RWPE2 (cell line): ENCODE results near the gene JMJD8.

Experiments used
- ATAC-seq: fragments of 200-7000 bp; cut with Tn5 transposase; 3 replicates; pipeline ENCODE4 v1.9.1; 2021; ENCODE audit warnings: low read depth
- DNase-seq: peaks from one replicate; pipeline ENCODE4 v3.0.0-alpha.2; 2020; ENCODE audit warnings: low spot score
- H3K27ac ChIP-seq: fragments of 450-650 bp; 2 replicates; pipeline ENCODE4 v1.5.1; 2017; ENCODE audit warnings: mild to moderate bottlenecking; ENCODE audit not compliant: poor library complexity, severe bottlenecking
- H3K27me3 ChIP-seq: fragments of 250-450 bp; sonication (Bioruptor Pico); 2 replicates; pipeline ENCODE4 v1.5.1; 2021; ENCODE audit warnings: mild to moderate bottlenecking, moderate library complexity; ENCODE audit not compliant: insufficient read depth, poor library complexity, severe bottlenecking
- H3K36me3 ChIP-seq: fragments of 250-450 bp; sonication (Bioruptor Pico); 2 replicates; pipeline ENCODE4 v1.5.1; 2020; ENCODE audit warnings: low read depth, mild to moderate bottlenecking, moderate library complexity
- H3K4me1 ChIP-seq: fragments of 250-450 bp; sonication (Bioruptor Pico); 2 replicates; pipeline ENCODE4 v1.5.1; 2021; ENCODE audit warnings: mild to moderate bottlenecking, moderate library complexity; ENCODE audit not compliant: insufficient read depth, poor library complexity, severe bottlenecking
- H3K4me3 ChIP-seq: fragments of 250-450 bp; sonication (Bioruptor Pico); 2 replicates; pipeline ENCODE4 v1.5.1; 2021; ENCODE audit warnings: mild to moderate bottlenecking, moderate library complexity; ENCODE audit not compliant: severe bottlenecking
- H3K9me3 ChIP-seq: fragments of 250-450 bp; sonication (Bioruptor Pico); 2 replicates; pipeline ENCODE4 v1.5.1; 2021; ENCODE audit warnings: mild to moderate bottlenecking, moderate library complexity; ENCODE audit not compliant: severe bottlenecking
- TF ChIP-seq, protein P1 (sequence below): fragments of 450-650 bp; IDR thresholded peaks from one replicate; pipeline ENCODE4 v1.5.1; 2017; ENCODE audit warnings: mild to moderate bottlenecking, moderate library complexity; ENCODE audit not compliant: poor library complexity, severe bottlenecking

Gene JMJD8

DNA sequence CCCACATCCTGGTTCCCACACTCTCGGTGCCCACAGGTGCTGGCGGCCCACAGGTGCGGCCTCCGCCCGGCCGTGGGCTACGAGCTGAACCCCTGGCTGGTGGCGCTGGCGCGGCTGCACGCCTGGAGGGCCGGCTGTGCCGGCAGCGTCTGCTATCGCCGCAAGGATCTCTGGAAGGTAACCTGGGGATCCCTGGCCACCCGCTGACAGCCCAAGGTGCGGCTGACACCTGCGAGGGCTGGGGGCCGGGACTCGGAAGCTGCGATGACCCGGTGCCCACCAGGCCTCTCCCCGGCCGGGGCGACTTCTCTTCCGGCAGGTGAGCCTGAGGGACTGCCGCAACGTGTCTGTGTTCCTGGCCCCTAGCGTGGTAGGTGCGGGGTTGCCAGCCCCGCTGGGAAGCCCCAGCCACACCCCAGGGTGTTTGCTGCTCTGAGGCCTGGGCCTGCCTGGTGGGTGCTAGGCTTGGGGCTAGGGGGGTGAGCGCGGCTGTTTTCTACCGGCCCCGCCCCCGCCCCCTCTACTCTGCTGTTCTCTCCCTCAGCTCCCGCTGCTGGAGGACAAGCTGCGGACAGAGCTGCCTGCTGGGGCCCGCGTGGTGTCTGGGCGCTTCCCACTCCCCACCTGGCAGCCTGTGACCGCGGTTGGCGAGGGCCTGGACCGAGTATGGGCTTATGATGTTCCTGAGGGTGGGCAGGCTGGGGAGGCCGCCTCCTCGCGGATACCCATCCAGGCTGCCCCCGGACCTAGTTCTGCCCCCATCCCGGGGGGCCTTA lies 37.8 kb upstream of the JMJD8 start:
- H3K9me3 ChIP-seq = no peaks in the 10 kb centered on the region
- no peak for ATAC-seq
- H3K27me3 ChIP-seq = no peaks in the 10 kb centered on the region
- DNase-seq = no peak
- H3K36me3 ChIP-seq = peaks cover under 1% of the 10 kb centered on the region; the same call in 1 of the 2 replicates
- peak overlapping the region; percentile 73 for H3K4me3 ChIP-seq
- TF ChIP-seq, protein P1, sequence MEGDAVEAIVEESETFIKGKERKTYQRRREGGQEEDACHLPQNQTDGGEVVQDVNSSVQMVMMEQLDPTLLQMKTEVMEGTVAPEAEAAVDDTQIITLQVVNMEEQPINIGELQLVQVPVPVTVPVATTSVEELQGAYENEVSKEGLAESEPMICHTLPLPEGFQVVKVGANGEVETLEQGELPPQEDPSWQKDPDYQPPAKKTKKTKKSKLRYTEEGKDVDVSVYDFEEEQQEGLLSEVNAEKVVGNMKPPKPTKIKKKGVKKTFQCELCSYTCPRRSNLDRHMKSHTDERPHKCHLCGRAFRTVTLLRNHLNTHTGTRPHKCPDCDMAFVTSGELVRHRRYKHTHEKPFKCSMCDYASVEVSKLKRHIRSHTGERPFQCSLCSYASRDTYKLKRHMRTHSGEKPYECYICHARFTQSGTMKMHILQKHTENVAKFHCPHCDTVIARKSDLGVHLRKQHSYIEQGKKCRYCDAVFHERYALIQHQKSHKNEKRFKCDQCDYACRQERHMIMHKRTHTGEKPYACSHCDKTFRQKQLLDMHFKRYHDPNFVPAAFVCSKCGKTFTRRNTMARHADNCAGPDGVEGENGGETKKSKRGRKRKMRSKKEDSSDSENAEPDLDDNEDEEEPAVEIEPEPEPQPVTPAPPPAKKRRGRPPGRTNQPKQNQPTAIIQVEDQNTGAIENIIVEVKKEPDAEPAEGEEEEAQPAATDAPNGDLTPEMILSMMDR = no peak
- peak overlapping the region; percentile 85 for H3K27ac ChIP-seq
- H3K4me1 ChIP-seq = peaks cover 3% of the 10 kb centered on the region

DNA sequence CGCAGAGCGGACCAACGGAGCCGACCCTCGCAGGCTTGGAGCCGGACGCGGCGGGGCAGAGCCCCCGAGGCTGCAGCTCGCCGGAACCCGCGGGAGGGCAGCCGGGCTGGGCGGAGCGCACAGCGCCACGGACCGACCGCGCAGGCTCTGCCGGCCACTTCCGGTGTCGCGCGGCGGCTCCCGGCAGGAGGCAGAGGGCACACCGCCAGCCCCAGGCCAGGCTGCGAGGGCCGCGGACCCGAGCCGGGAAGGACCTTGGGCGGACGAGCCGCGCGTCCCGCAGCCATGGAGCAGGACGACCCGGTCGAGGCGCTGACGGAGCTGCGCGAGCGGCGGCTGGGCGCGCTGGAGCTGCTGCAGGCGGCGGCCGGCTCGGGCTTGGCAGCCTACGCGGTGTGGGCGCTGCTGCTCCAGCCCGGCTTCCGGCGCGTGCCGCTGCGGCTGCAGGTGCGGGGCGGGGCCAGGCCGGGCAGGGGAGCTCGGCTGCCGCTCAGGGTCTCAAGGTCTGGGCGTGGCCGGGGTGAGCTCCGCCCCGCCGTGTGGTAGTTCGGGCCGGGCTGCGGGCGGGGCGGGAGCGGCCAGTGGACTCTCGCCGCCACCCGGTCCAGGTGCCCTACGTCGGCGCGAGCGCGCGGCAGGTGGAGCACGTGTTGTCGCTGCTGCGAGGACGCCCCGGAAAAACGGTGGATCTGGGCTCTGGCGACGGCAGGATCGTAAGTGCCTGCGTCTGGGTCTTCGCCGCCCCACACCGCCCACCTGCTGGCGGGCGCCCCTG lies 37.0 kb upstream of the JMJD8 start, which contains the start of gene ANTKMT:
ANTKMT (plus strand) TSS at position 157 of the 775 bp plus-strand sequence; CDS start at position 286, 129 bp downstream.
- H3K9me3 ChIP-seq = no peaks in the 10 kb centered on the region
- TF ChIP-seq, protein P1 = peak; percentile 5
- no peaks in the 10 kb centered on the region for H3K27me3 ChIP-seq
- H3K4me1 ChIP-seq = peaks cover 3% of the 10 kb centered on the region
- peak within 1 kb of the TSS; percentile 85 for H3K27ac ChIP-seq
- peak within 1 kb of the TSS; percentile 73 for H3K4me3 ChIP-seq
- peaks cover 7% of the 10 kb centered on the region; the same call in 1 of the 2 replicates for H3K36me3 ChIP-seq
- DNase-seq (peak; percentile 91), ATAC-seq (peak; percentile 62)

DNA sequence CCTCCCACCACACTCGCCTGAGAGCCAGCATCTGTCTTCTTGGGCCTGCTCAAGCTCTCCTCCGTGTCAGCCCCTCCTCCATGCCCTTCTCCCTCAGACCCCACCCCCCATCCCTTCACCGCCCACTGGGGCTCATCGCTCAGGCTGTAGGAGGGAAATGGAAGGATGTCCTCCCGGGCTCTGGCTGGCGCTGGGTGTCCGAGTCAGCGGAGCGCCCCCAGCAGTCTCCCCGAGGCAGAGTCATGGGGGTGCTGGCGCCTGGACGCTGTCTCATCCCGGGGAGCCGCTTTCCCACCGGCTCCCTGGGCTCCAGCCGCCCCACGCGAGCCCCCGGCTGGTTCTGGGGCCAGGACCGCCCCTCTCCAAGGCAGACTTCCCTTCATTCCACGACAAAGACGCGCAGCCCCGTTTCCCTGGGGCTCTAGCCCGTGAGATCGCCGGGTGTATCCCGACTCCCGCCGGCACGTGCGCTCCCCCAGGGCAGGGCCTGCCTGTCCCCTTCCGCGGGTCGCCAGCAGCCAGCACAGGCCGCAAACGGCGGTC lies 36.4 kb upstream of the JMJD8 start:
- peak; percentile 20 for ATAC-seq
- H3K4me1 ChIP-seq = peaks cover 3% of the 10 kb centered on the region
- H3K27ac ChIP-seq = peak overlapping the region; percentile 85

DNA sequence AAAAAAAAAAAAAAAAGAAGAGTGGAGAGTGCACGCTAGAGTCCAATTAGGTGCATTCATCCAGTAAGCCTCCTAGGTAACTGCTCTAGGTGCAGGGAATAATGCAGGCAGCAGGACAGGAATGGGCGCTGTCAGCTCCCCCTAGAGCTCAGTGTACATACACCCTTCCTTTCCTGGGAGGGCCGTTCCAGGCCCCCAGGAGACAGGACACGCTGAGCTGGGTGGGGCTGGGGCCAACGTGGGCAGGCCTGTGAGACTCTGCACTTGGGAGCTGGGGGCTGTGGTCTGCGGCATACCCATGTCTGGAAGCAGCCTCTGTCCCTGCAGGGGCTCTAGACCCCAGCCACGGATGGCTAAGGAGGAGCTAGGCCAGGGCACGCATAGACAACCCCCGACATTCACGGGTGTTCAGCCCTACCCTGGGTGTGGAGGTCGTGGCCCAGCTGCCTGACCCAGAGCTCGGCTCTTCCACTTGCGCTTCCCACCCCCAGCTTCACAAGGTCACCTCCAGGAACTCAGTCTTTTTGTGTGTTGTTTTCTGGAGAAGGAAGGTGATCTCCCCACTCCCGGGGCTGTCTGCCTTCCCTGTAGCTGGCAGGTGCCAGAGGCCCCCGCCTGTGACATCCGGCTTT lies 35.8 kb upstream of the JMJD8 start:
- Histone ChIP-seq H3K36me3 (peaks cover 7% of the 10 kb centered on the region; the same call in 1 of the 2 replicates), H3K4me3 (peak overlapping the region; percentile 73), H3K27me3 (no peaks in the 10 kb centered on the region), H3K9me3 (no peaks in the 10 kb centered on the region), H3K4me1 (peaks cover 3% of the 10 kb centered on the region), H3K27ac (peak overlapping the region; percentile 85)
- no peak for DNase-seq
- peak; percentile 23 for ATAC-seq
- TF ChIP-seq, protein P1 = peak; percentile 15

More for the DNA sequence above, 36.4 kb upstream of the JMJD8 start:
- DNase-seq = no peak
- TF ChIP-seq, protein P1 = peak; percentile 15
- Histone ChIP-seq H3K36me3 (peaks cover 7% of the 10 kb centered on the region; the same call in 1 of the 2 replicates), H3K4me3 (peak overlapping the region; percentile 73), H3K27me3 (no peaks in the 10 kb centered on the region), H3K9me3 (no peaks in the 10 kb centered on the region)
